Prostate gland (tissue), 2 donors: Measurements from ENCODE around the gene STAC. TPM values are rescaled to one million over a fixed set of nuclear protein-coding genes. Genes with fewer than 3 reads are reported as not detected.

Experiments
- DNase-seq: peaks from one replicate; pipeline ENCODE4 v3.0.0-alpha.2; 2019; ENCODE audit warnings: low spot score
- H3K27ac ChIP-seq, 2 donors: fragments of 200-600 bp; sonication (generic); 2 replicates each; pipeline ENCODE4 v1.5.1; 2017 to 2019
- H3K27me3 ChIP-seq: fragments of 200-600 bp; sonication (generic); replicated peaks from 2 replicates; pipeline ENCODE4 v1.5.1; 2019; ENCODE audit not compliant: insufficient read depth
- H3K36me3 ChIP-seq, 2 donors: fragments of 200-600 bp; sonication (generic); 1 replicate in 1 of 2; 2 replicates in 1 of 2; pipeline versions ENCODE4 v1.5.1 to v1.8.1; 2017 to 2019
- H3K4me1 ChIP-seq: fragments of 200-600 bp; sonication (generic); replicated peaks from 2 replicates; pipeline ENCODE4 v1.5.1; 2019
- H3K4me3 ChIP-seq, 2 donors: fragments of 200-600 bp; sonication (generic); 2 replicates each; pipeline ENCODE4 v1.5.1; 2017 to 2019
- H3K9me3 ChIP-seq: fragments of 200-600 bp; sonication (generic); 2 replicates; pipeline ENCODE4 v1.5.1; 2017
- CTCF ChIP-seq, 4 experiments: fragments of 200-600 bp in 2 of 4; fragments of 450-650 bp in 2 of 4; sonication (generic) in 2 of 4; IDR thresholded peaks; 1 replicate in 3 of 4; 2 replicates in 1 of 4; pipeline ENCODE4 v1.5.1; 2016 to 2019; ENCODE audit warnings: antibody characterized with exemption in 4 of 4, mild to moderate bottlenecking in 2 of 4, moderate library complexity in 2 of 4
- POLR2A ChIP-seq: fragments of 450-650 bp; IDR thresholded peaks from one replicate; pipeline ENCODE4 v1.6.1; 2016; ENCODE audit warnings: antibody characterized with exemption, mild to moderate bottlenecking
- POLR2AphosphoS5 ChIP-seq: sonication (generic); formaldehyde crosslinking; IDR thresholded peaks from one replicate; pipeline ENCODE4 v1.6.1; 2017; ENCODE audit warnings: antibody characterized with exemption
- WGBS: methylation state at CpG from one replicate; pipeline ENCODE4 v1.1.5; 2018; 5-methylcytosine and 5-hydroxymethylcytosine counted together
- intact Hi-C: fragments of 100-400 bp; cut with DNase I; formaldehyde crosslinking; loops from one replicate; pipeline ENCODE4 v1.14.2; 2022
- total RNA-seq, 2 donors: library from RNA; depleted of rRNA; stranded (reverse); fragments of >200 nt; gene quantifications; one replicate each; pipeline ENCODE4 v1.1.0, GENCODE V29; 2016

STAC gene
- total RNA-seq, 2 donors from 2014 or later = 10.6 to 18.4 TPM

GRCh38 chr3:36401056-36401455 is 20.8 kb downstream of the STAC start:
- 85% methylated on average over 1 of the region's 1 CpG for WGBS
- no peak for DNase-seq
- no peak overlapping the region for H3K4me3 ChIP-seq
- H3K27me3 ChIP-seq = no peaks in the 10 kb centered on the region
- no peaks in the 10 kb centered on the region for H3K36me3 ChIP-seq
- no peaks in the 10 kb centered on the region for H3K4me1 ChIP-seq
- H3K27ac ChIP-seq = no peak overlapping the region
- no peak for TF ChIP-seq POLR2AphosphoS5
- no peak for TF ChIP-seq CTCF (IDR thresholded peaks at IDR 0.05)
- no peak for TF ChIP-seq POLR2A
- H3K9me3 ChIP-seq = no peaks in the 10 kb centered on the region
- intact Hi-C loops = no loop called here

- H3K27ac ChIP-seq = no peak overlapping the region
- no peaks in the 10 kb centered on the region for H3K4me1 ChIP-seq
- no peak overlapping the region for H3K4me3 ChIP-seq
- intact Hi-C loops = no loop called here
- H3K27me3 ChIP-seq = no peaks in the 10 kb centered on the region
- H3K9me3 ChIP-seq = no peaks in the 10 kb centered on the region
- no peak for DNase-seq
- no peaks in the 10 kb centered on the region for H3K36me3 ChIP-seq
- TF ChIP-seq CTCF (IDR thresholded peaks at IDR 0.05) (no peak), POLR2A (no peak), POLR2AphosphoS5 (no peak)
These were observed 23.4 kb downstream of the STAC start for GRCh38 chr3:36403661-36404060.

- WGBS = 90% methylated on average over 4 of the region's 4 CpGs
- no peaks in the 10 kb centered on the region for H3K4me1 ChIP-seq
- H3K36me3 ChIP-seq = no peaks in the 10 kb centered on the region
- no peak overlapping the region for H3K27ac ChIP-seq
- TF ChIP-seq CTCF (IDR thresholded peaks at IDR 0.05) = no peak
- no peak for TF ChIP-seq POLR2AphosphoS5
- TF ChIP-seq POLR2A = no peak
- H3K9me3 ChIP-seq = no peaks in the 10 kb centered on the region
- intact Hi-C loops = no loop called here
- no peaks in the 10 kb centered on the region for H3K27me3 ChIP-seq
- no peak overlapping the region for H3K4me3 ChIP-seq
- DNase-seq = no peak
These were observed 24.9 kb downstream of the STAC start for GRCh38 chr3:36405190-36405589.

GRCh38 chr3:36408146-36408545 is 27.8 kb downstream of the STAC start:
- intact Hi-C loops = no loop called here
- no peaks in the 10 kb centered on the region for H3K36me3 ChIP-seq

More at GRCh38 chr3:36408146-36408545, 27.8 kb downstream of the STAC start:
- no peak for DNase-seq
- WGBS = 57% methylated on average over 1 of the region's 1 CpG
- H3K9me3 ChIP-seq = no peaks in the 10 kb centered on the region
- H3K4me1 ChIP-seq = no peaks in the 10 kb centered on the region
- TF ChIP-seq POLR2AphosphoS5 = no peak
- no peak for TF ChIP-seq CTCF (IDR thresholded peaks at IDR 0.05)
- TF ChIP-seq POLR2A = no peak
- no peak overlapping the region for H3K4me3 ChIP-seq
- H3K27me3 ChIP-seq = no peaks in the 10 kb centered on the region
- H3K27ac ChIP-seq = no peak overlapping the region
